Mononuclear cell (primary cell): ENCODE results near the gene EPN1. TPM values are rescaled to one million over a fixed set of nuclear protein-coding genes. Genes with fewer than 3 reads are reported as not detected.
"Not testable (repeated sequence)": the region's sequence is repeated elsewhere in the genome, so short reads cannot be mapped to it uniquely, and the experiment has no call there.

ENCODE experiments used
- H3K27me3 ChIP-seq: 2 replicates; pipeline ENCODE4 v1.6.0; 2011; ENCODE audit warnings: low read length, control low read depth; ENCODE audit not compliant: insufficient read depth
- H3K4me1 ChIP-seq: 2 replicates; pipeline ENCODE4 v1.5.1; 2011; ENCODE audit warnings: mild to moderate bottlenecking, low read length, control low read depth; ENCODE audit not compliant: insufficient read depth
- H3K4me3 ChIP-seq: 2 replicates; pipeline ENCODE4 v1.5.1; 2011; ENCODE audit warnings: mild to moderate bottlenecking, low read length, moderate library complexity
- H3K9me3 ChIP-seq: 2 replicates; pipeline ENCODE4 v1.5.1; 2011; ENCODE audit warnings: low read depth, mild to moderate bottlenecking, control low read depth, low read length
- total RNA-seq: library from RNA; depleted of rRNA; stranded (reverse); fragments of >200 nt; gene quantifications from one replicate; pipeline ENCODE4 v1.2.3, GENCODE V29; 2012

The EPN1 gene
- total RNA-seq, 1 donor: 23.5 TPM

- H3K9me3 ChIP-seq: peaks cover 14% of the 10 kb centered on the region
- H3K27me3 ChIP-seq: peaks cover 6% of the 10 kb centered on the region
- H3K4me3 ChIP-seq: no peak overlapping the region
- H3K4me1 ChIP-seq: no peaks in the 10 kb centered on the region
Observed at GRCh38 chr19:55723491-55723890, 48.5 kb downstream of the EPN1 start.

- not testable (repeated sequence) for H3K4me3 ChIP-seq, H3K27me3 ChIP-seq, H3K9me3 ChIP-seq, H3K4me1 ChIP-seq
Observed at GRCh38 chr19:55730378-55730777, 55.4 kb downstream of the EPN1 start.

GRCh38 chr19:55738302-55738701 lies 63.3 kb downstream of the EPN1 start, which contains the start of gene NLRP9:
TSS of gene NLRP9 (minus strand) at chr19:55738402. CDS start at chr19:55738374, 28 bp downstream.
- Histone ChIP-seq H3K4me1 (no peaks in the 10 kb centered on the region), H3K9me3 (no peaks in the 10 kb centered on the region), H3K4me3 (no peak within 1 kb of the TSS), H3K27me3 (no peaks in the 10 kb centered on the region)

- no peak overlapping the region for H3K4me3 ChIP-seq
- no peaks in the 10 kb centered on the region for H3K4me1 ChIP-seq
- H3K9me3 ChIP-seq: no peaks in the 10 kb centered on the region
- no peaks in the 10 kb centered on the region for H3K27me3 ChIP-seq
Observed at GRCh38 chr19:55750715-55751114, 75.7 kb downstream of the EPN1 start.

GRCh38 chr19:55753401-55753800 lies 78.4 kb downstream of the EPN1 start:
- Histone ChIP-seq H3K9me3 (no peaks in the 10 kb centered on the region), H3K4me1 (no peaks in the 10 kb centered on the region), H3K27me3 (no peaks in the 10 kb centered on the region), H3K4me3 (no peak overlapping the region)

- not testable (repeated sequence) for H3K27me3 ChIP-seq, H3K9me3 ChIP-seq, H3K4me1 ChIP-seq, H3K4me3 ChIP-seq
Observed at GRCh38 chr19:55756808-55757207, 81.8 kb downstream of the EPN1 start.

- not testable (repeated sequence) for H3K4me3 ChIP-seq, H3K27me3 ChIP-seq, H3K4me1 ChIP-seq, H3K9me3 ChIP-seq
Observed at GRCh38 chr19:55758797-55759196, 83.8 kb downstream of the EPN1 start, which contains the start of gene RFPL4A. TSS of gene RFPL4A (plus strand) at chr19:55759097. CDS start at chr19:55761801, 2,704 bp downstream.

Other genes starting within 250 kb of the EPN1 start
- gene SHISA7, start 231.9 kb upstream of the EPN1 start, total RNA-seq: not detected
- 4.5 TPM for gene ISOC2, start 213.6 kb upstream of the EPN1 start, total RNA-seq
- not detected for gene C19orf85, start 210.5 kb upstream of the EPN1 start, total RNA-seq
- 3.5 TPM for gene ZNF628, start 198.6 kb upstream of the EPN1 start, total RNA-seq
- 1.9 TPM for gene NAT14, start 190.0 kb upstream of the EPN1 start, total RNA-seq
- 0.10 TPM for gene SSC5D, start 186.8 kb upstream of the EPN1 start, total RNA-seq
- not detected for gene SBK2, start 138.1 kb upstream of the EPN1 start, total RNA-seq
- gene SBK3, start 129.7 kb upstream of the EPN1 start, total RNA-seq: not detected
- gene ZNF579, start 94.4 kb upstream of the EPN1 start, total RNA-seq: 2.7 TPM
- gene FIZ1, start 75.7 kb upstream of the EPN1 start, total RNA-seq: 2.2 TPM
- gene ZNF524, start 74.9 kb upstream of the EPN1 start, total RNA-seq: 9.6 TPM
- gene ZNF865, start 69.6 kb upstream of the EPN1 start, total RNA-seq: 3.3 TPM
- gene ZNF784, start 50.7 kb upstream of the EPN1 start, total RNA-seq: 6.3 TPM
- gene ZNF580, start 34.2 kb upstream of the EPN1 start, total RNA-seq: 14.4 TPM
- gene ZNF581, start 31.6 kb upstream of the EPN1 start, total RNA-seq: 19.0 TPM
- gene CCDC106, start 27.0 kb upstream of the EPN1 start, total RNA-seq: 1.9 TPM
- gene U2AF2, start 20.2 kb upstream of the EPN1 start, total RNA-seq: 55.6 TPM
- gene NLRP9, start 63.2 kb downstream of the EPN1 start, total RNA-seq: not detected
- gene RFPL4A, start 83.9 kb downstream of the EPN1 start, total RNA-seq: not detected
- not detected for gene RFPL4AL1, start 93.9 kb downstream of the EPN1 start, total RNA-seq
- under 0.01 TPM for gene NLRP11, start 156.8 kb downstream of the EPN1 start, total RNA-seq
- not detected for gene NLRP4, start 161.3 kb downstream of the EPN1 start, total RNA-seq